ENCODE results near the gene MED17. TPM values are rescaled to one million over a fixed set of nuclear protein-coding genes. Genes with fewer than 3 reads are reported as not detected.

Gene MED17
- total RNA-seq, 1 donor from 2014 or later: 23.7 TPM

DNA sequence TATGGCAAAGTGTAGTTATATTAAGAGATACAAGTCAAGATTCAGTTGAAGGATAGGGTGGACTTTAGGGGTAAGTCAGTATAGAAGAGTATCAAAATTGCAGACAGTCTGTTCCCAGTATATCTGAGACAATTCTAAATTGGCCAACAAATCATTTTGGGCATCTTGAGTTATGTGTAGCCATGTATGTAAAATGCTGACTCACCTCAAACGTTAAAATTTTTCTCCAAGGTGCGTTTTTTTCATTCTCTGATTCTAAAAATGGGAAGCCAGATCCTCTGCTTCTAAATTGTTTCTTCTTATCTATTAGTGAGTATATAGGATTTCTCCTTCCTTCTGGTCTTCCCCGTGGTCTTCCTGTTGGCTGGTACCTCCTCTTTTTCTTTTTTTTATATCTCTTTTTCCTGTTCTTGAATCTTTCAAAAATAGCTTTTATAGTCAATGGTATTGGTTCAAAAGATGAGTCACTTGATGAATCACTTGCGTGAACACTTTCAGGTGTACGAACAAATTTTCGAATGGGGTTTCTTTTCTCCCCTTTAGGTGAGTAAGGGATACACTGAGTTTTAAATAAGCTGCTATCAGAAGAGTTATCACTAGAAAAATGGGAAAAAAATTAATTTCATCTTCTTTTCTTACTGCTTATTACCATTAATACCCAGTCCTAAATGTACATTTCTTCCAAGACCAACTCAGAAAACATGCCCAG lies 46.0 kb upstream of the MED17 start:
- DNase-seq (ENCODE audit: low read depth) (peak; percentile 84), FAIRE-seq (no peak)
- H3K4me3 ChIP-seq (ENCODE audit: low read depth, low read length): peak overlapping the region; percentile 74
- H3K27me3 ChIP-seq (ENCODE audit: control insufficient read depth, insufficient read depth, low read length): no peaks in the 10 kb centered on the region
- H3K36me3 ChIP-seq (ENCODE audit: control insufficient read depth, insufficient read depth, low read length): peaks cover 21% of the 10 kb centered on the region
- TF ChIP-seq, protein P1, sequence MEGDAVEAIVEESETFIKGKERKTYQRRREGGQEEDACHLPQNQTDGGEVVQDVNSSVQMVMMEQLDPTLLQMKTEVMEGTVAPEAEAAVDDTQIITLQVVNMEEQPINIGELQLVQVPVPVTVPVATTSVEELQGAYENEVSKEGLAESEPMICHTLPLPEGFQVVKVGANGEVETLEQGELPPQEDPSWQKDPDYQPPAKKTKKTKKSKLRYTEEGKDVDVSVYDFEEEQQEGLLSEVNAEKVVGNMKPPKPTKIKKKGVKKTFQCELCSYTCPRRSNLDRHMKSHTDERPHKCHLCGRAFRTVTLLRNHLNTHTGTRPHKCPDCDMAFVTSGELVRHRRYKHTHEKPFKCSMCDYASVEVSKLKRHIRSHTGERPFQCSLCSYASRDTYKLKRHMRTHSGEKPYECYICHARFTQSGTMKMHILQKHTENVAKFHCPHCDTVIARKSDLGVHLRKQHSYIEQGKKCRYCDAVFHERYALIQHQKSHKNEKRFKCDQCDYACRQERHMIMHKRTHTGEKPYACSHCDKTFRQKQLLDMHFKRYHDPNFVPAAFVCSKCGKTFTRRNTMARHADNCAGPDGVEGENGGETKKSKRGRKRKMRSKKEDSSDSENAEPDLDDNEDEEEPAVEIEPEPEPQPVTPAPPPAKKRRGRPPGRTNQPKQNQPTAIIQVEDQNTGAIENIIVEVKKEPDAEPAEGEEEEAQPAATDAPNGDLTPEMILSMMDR (IDR thresholded peaks at IDR 0.05; ENCODE audit: insufficient read depth, low read length, severe bottlenecking): no peak

DNA sequence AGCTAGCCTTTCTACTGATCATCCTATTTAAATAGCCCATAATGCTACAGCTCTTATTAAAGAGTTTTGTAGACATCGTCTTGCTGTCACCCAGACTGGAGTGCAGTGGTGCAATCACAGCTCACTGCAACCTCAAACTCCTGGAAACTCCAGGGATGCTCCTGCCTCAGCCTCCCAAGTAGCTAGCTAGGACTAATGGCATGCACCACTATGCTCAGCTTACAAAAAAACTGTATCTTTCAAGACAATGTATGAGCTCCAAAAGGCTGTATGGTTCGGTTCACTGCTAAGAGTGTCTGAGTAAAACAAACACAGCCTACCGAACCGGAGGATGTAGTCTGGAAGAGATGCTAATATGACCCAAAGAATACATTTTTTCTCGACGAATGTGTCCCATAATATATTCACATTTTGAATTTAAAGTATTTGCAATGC lies 45.4 kb upstream of the MED17 start:
- FAIRE-seq: no peak
- H3K4me3 ChIP-seq (ENCODE audit: low read depth, low read length): peak overlapping the region; percentile 74
- peaks cover 16% of the 10 kb centered on the region for H3K36me3 ChIP-seq (ENCODE audit: control insufficient read depth, insufficient read depth, low read length)
- H3K27me3 ChIP-seq (ENCODE audit: control insufficient read depth, insufficient read depth, low read length): no peaks in the 10 kb centered on the region
- DNase-seq (ENCODE audit: low read depth): peak; percentile 25
- TF ChIP-seq, protein P1 (IDR thresholded peaks at IDR 0.05; ENCODE audit: insufficient read depth, low read length, severe bottlenecking): no peak

GRCh38 chr11:93740031-93740729 lies 43.9 kb upstream of the MED17 start:
- DNase-seq (ENCODE audit: low read depth): peak; percentile 40
- peak overlapping the region; percentile 74 for H3K4me3 ChIP-seq (ENCODE audit: low read depth, low read length)
- no peaks in the 10 kb centered on the region for H3K27me3 ChIP-seq (ENCODE audit: control insufficient read depth, insufficient read depth, low read length)
- peaks cover 11% of the 10 kb centered on the region for H3K36me3 ChIP-seq (ENCODE audit: control insufficient read depth, insufficient read depth, low read length)
- no peak for FAIRE-seq
- TF ChIP-seq, protein P1 (IDR thresholded peaks at IDR 0.05; ENCODE audit: insufficient read depth, low read length, severe bottlenecking): no peak

- peaks cover 7% of the 10 kb centered on the region for H3K36me3 ChIP-seq (ENCODE audit: control insufficient read depth, insufficient read depth, low read length)
- FAIRE-seq: no peak
Observed at GRCh38 chr11:93740730-93741093, 43.4 kb upstream of the MED17 start.

GRCh38 chr11:93741094-93741881 lies 42.8 kb upstream of the MED17 start, which contains the start of the genes C11orf54 and TAF1D:
TSS of gene C11orf54 (plus strand) at chr11:93741672. CDS start at chr11:93747394, 5,722 bp downstream.
TSS of gene TAF1D (minus strand) at chr11:93741495. CDS start at chr11:93739304, 2,191 bp downstream.
- TF ChIP-seq, protein P1 (IDR thresholded peaks at IDR 0.05; ENCODE audit: insufficient read depth, low read length, severe bottlenecking): no peak
- peak within 1 kb of the TSS; percentile 74 for H3K4me3 ChIP-seq (ENCODE audit: low read depth, low read length)
- DNase-seq (ENCODE audit: low read depth): peak; percentile 93
- no peaks in the 10 kb centered on the region for H3K27me3 ChIP-seq (ENCODE audit: control insufficient read depth, insufficient read depth, low read length)
- H3K36me3 ChIP-seq (ENCODE audit: control insufficient read depth, insufficient read depth, low read length): peaks cover 7% of the 10 kb centered on the region
- no peak for FAIRE-seq

More at GRCh38 chr11:93740730-93741093, 43.4 kb upstream of the MED17 start:
- TF ChIP-seq, protein P1 (IDR thresholded peaks at IDR 0.05; ENCODE audit: insufficient read depth, low read length, severe bottlenecking): no peak
- peak; percentile 30 for DNase-seq (ENCODE audit: low read depth)
- Histone ChIP-seq H3K4me3 (ENCODE audit: low read depth, low read length) (peak overlapping the region; percentile 74), H3K27me3 (ENCODE audit: control insufficient read depth, insufficient read depth, low read length) (no peaks in the 10 kb centered on the region)
